OCI-LY7 (cell line): ENCODE results near the gene MSTN. TPM values are rescaled to one million over a fixed set of nuclear protein-coding genes. Genes with fewer than 3 reads are reported as not detected.
"Not testable (repeated sequence)": the region's sequence is repeated elsewhere in the genome, so short reads cannot be mapped to it uniquely, and the experiment has no call there.

Experiments
- BruUV-seq: library from RNA; stranded (reverse); fragments of 400-500 nt; replicated peaks from 2 replicates; lab custom pipeline; 2021; lab: Mats Ljungman, UMichigan
- CTCF ChIA-PET: fragments of 300-600 bp; sonication (Branson Sonifier 250); formaldehyde crosslinking; loops from one replicate; lab custom pipeline; 2022; ENCODE audit warnings: antibody characterized with exemption; ENCODE audit not compliant: unreplicated experiment; lab: Charles Lee
- POLR2A ChIA-PET: fragments of 300-600 bp; sonication (Branson Sonifier 250); formaldehyde crosslinking; loops from one replicate; lab custom pipeline; 2022; ENCODE audit warnings: antibody characterized with exemption; lab: Charles Lee
- DNase-seq: peaks from one replicate; pipeline ENCODE4 v3.0.0-alpha.2; 2015; ENCODE audit warnings: low spot score
- H2AFZ ChIP-seq: fragments of 200-600 bp; sonication (generic), shearing (Covaris generic); 2 replicates; pipeline ENCODE4 v1.6.1; 2014; ENCODE audit warnings: mild to moderate bottlenecking, antibody characterized with exemption, low read length, moderate library complexity
- H3K27ac ChIP-seq: fragments of 200-600 bp; sonication (generic); 2 replicates; pipeline ENCODE4 v1.5.1; 2014; ENCODE audit warnings: mixed run types, low read depth, mild to moderate bottlenecking, moderate library complexity, low read length, inconsistent platforms; ENCODE audit not compliant: poor library complexity, severe bottlenecking
- H3K36me3 ChIP-seq: fragments of 200-600 bp; sonication (generic); 2 replicates; pipeline ENCODE4 v1.6.1; 2014; ENCODE audit warnings: mild to moderate bottlenecking, antibody characterized with exemption, low read length, moderate library complexity, mixed read lengths; ENCODE audit not compliant: insufficient read depth
- H3K4me1 ChIP-seq: fragments of 200-600 bp; sonication (generic); 2 replicates; pipeline ENCODE4 v1.5.1; 2014; ENCODE audit warnings: mild to moderate bottlenecking, low read length; ENCODE audit not compliant: insufficient read depth, poor library complexity, severe bottlenecking
- H3K4me2 ChIP-seq: fragments of 200-600 bp; sonication (generic); 2 replicates; pipeline ENCODE4 v1.6.1; 2014; ENCODE audit warnings: mild to moderate bottlenecking, low read length
- H3K4me3 ChIP-seq: fragments of 200-600 bp; sonication (generic); 2 replicates; pipeline ENCODE4 v1.5.1; 2014; ENCODE audit warnings: mild to moderate bottlenecking, low read depth, low read length; ENCODE audit not compliant: poor library complexity, severe bottlenecking
- H3K79me2 ChIP-seq: fragments of 200-600 bp; sonication (generic); 2 replicates; pipeline ENCODE4 v1.6.1; 2016; ENCODE audit warnings: low read depth, mild to moderate bottlenecking, low read length, moderate library complexity, mixed read lengths; ENCODE audit not compliant: insufficient read depth
- H3K9me2 ChIP-seq: fragments of 200-600 bp; sonication (generic); 2 replicates; pipeline ENCODE4 v1.6.1; 2016; ENCODE audit warnings: mild to moderate bottlenecking, low read length, mixed read lengths; ENCODE audit not compliant: insufficient read depth
- H3K9me3 ChIP-seq: fragments of 200-600 bp; sonication (generic); 2 replicates; pipeline ENCODE4 v1.6.1; 2014; ENCODE audit warnings: mild to moderate bottlenecking, mixed run types, low read length, mixed read lengths
- H4K20me1 ChIP-seq: fragments of 200-600 bp; sonication (generic); 2 replicates; pipeline ENCODE4 v1.6.1; 2014; ENCODE audit warnings: mild to moderate bottlenecking, antibody characterized with exemption, low read length, moderate library complexity, mixed read lengths; ENCODE audit not compliant: insufficient read depth
- EZH2phosphoT487 ChIP-seq: fragments of 200-600 bp; sonication (generic); IDR thresholded peaks from 2 replicates; pipeline ENCODE4 v1.6.1; 2018; ENCODE audit warnings: low read depth, borderline replicate concordance, mild to moderate bottlenecking, mixed run types, antibody characterized with exemption, low read length, moderate library complexity, mixed read lengths
- intact Hi-C: fragments of 100-400 bp; cut with micrococcal nuclease; formaldehyde crosslinking; loops from one replicate; pipeline ENCODE4 v1.10.0; 2022; ENCODE audit not compliant: unreplicated experiment
- total RNA-seq, 2 experiments: library from RNA; depleted of rRNA in 1 of 2; stranded (reverse); fragments of >200 nt in 1 of 2; shearing (Covaris generic) in 1 of 2; gene quantifications; 2 replicates each; pipeline ENCODE4 v1.2.3, GENCODE V29; 2014 to 2022
- TF ChIP-seq, protein P1 (sequence below): fragments of 200-600 bp; sonication (generic); conservative IDR thresholded peaks from 2 replicates; pipeline ENCODE4 v1.5.1; 2014; ENCODE audit warnings: mild to moderate bottlenecking, antibody characterized with exemption, low read length, moderate library complexity, mixed read lengths

Gene MSTN
- total RNA-seq, 2 experiments from 2014 or later, result not detected

DNA sequence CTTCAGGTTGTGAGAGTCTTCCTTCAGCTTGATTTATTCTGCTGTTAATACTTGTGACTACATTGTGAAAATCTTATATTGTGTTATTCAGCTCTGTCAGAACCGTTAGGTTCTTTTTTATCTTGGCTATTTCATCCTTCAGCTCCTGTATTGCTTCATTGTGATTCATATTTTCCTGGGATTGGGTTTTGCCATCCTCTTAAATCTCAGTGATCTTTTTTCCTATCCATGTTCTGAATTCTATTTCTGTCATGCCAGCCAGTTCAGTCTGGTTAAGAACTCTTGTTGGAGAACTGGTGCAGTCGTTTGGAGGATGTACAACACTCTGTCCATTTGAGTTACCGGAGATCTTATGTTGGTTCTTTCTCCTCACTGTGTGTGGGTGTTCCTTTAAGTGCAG, 19.1 kb downstream of the MSTN start:
- Histone ChIP-seq H3K4me2 (no peak overlapping the region), H3K36me3 (no peaks in the 10 kb centered on the region), H3K4me1 (no peaks in the 10 kb centered on the region), H3K4me3 (no peak overlapping the region), H3K79me2 (no peaks in the 10 kb centered on the region), H3K9me3 (no peaks in the 10 kb centered on the region), H4K20me1 (no peaks in the 10 kb centered on the region), H2AFZ (no peak overlapping the region), H3K27ac (no peak overlapping the region), H3K9me2 (no peaks in the 10 kb centered on the region)
- ChIA-PET POLR2A (interaction anchor here (0.7 to 2.0 kb wide), 2 partner anchors 13 to 563 kb away, joined by 3 to 9 read pairs; no protein-coding TSS in a partner anchor), CTCF (no interaction called here)
- intact Hi-C loops, result no loop called here
- BruUV-seq, result no TSS peak
- DNase-seq, result no peak
- no peak for TF ChIP-seq EZH2phosphoT487
- TF ChIP-seq, protein P1, sequence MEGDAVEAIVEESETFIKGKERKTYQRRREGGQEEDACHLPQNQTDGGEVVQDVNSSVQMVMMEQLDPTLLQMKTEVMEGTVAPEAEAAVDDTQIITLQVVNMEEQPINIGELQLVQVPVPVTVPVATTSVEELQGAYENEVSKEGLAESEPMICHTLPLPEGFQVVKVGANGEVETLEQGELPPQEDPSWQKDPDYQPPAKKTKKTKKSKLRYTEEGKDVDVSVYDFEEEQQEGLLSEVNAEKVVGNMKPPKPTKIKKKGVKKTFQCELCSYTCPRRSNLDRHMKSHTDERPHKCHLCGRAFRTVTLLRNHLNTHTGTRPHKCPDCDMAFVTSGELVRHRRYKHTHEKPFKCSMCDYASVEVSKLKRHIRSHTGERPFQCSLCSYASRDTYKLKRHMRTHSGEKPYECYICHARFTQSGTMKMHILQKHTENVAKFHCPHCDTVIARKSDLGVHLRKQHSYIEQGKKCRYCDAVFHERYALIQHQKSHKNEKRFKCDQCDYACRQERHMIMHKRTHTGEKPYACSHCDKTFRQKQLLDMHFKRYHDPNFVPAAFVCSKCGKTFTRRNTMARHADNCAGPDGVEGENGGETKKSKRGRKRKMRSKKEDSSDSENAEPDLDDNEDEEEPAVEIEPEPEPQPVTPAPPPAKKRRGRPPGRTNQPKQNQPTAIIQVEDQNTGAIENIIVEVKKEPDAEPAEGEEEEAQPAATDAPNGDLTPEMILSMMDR, result no peak

DNA sequence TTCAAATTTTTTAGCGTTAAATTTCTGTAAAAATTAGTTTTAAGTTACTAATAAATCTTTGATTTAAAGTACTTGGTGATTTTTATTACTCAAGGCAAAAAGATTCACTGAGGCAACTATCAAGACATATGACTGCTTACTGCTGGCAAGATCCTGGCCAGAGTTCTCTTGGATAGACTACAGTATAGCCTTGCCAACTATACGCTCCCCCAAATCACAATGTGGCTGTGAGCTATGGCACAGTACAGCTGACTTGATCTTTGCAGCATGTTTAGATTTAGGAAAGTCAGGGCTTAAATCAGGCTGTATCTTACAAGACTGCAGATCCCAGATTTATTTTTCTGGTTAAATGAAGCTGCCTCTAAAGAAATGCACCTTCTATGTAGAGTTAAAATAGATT, 26.5 kb downstream of the MSTN start:
- Histone ChIP-seq H3K9me3 (no peaks in the 10 kb centered on the region), H4K20me1 (no peaks in the 10 kb centered on the region), H3K79me2 (no peaks in the 10 kb centered on the region), H3K4me2 (no peak overlapping the region), H3K4me1 (no peaks in the 10 kb centered on the region), H2AFZ (no peak overlapping the region), H3K27ac (no peak overlapping the region), H3K4me3 (no peak overlapping the region), H3K9me2 (no peaks in the 10 kb centered on the region), H3K36me3 (no peaks in the 10 kb centered on the region)
- CTCF ChIA-PET, result no interaction called here
- POLR2A ChIA-PET, result interaction anchor here (1.9 kb wide), 1 partner anchor 54 kb away, joined by 3 read pairs; no protein-coding TSS in a partner anchor
- no peak for DNase-seq
- TF ChIP-seq EZH2phosphoT487, result no peak
- TF ChIP-seq, protein P1, result no peak
- no TSS peak for BruUV-seq
- intact Hi-C loops, result no loop called here

DNA sequence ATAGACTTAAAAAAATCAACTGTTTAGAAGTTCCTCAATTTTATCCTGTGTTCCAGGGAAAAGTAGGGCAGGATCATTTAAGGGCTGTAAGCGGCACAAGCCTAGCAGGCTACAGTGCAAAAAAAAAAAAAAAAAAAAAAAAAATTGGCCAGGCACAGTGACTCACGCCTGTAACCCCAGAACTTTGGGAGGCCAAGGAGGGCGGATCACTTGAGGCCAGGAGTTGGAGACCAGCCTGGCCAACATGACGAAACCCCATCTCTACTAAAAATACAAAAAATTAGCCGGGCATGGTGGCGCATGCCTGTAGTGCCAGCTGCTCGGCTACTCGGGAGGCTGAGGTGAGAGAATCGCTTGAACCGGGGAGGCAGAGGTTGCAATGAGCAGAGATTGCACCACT, 28.1 kb downstream of the MSTN start:
- BruUV-seq, H3K4me1 ChIP-seq, H4K20me1 ChIP-seq, intact Hi-C loops, H3K9me3 ChIP-seq, H3K4me3 ChIP-seq, CTCF ChIA-PET, H3K27ac ChIP-seq, H3K79me2 ChIP-seq, H3K4me2 ChIP-seq, DNase-seq, H3K36me3 ChIP-seq, H2AFZ ChIP-seq, H3K9me2 ChIP-seq: not testable (repeated sequence)
- POLR2A ChIA-PET, result interaction anchor here (0.7 to 1.2 kb wide), 3 partner anchors 15 to 730 kb away, joined by 3 to 4 read pairs (median 3); no protein-coding TSS in a partner anchor
